ENCODE results near the gene MTFMT. TPM values are rescaled to one million over a fixed set of nuclear protein-coding genes. Genes with fewer than 3 reads are reported as not detected.
"Not testable (repeated sequence)": the region's sequence is repeated elsewhere in the genome, so short reads cannot be mapped to it uniquely, and the experiment has no call there.

MTFMT gene
- total RNA-seq, 1 donor from 2014 or later: 18.8 TPM

DNA sequence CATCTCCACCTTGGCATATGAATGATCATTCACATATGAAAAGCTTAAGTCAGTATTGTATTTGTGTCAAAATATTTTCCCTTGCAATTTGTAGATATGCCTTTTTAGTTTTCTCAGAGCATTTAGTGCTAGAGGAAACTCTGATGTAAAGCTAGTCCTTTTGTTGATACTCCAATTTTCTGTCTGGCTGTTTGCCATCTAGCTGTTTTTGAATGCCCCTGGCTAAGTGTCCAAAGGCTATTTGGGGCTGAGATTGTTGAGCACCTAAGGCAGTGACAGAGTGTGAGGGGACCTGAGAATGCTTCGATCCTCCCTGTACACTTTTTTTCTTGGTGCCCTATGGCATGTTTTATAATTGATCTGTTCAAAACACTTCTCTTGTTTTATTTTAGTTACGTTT is 18.8 kb upstream of the MTFMT start:
- Mint-ChIP-seq H3K27ac (ENCODE audit: unreplicated experiment) (no peak overlapping the region), H3K9me3 (no peaks in the 10 kb centered on the region), H3K36me3 (ENCODE audit: low read depth) (no peaks in the 10 kb centered on the region), H3K27me3 (ENCODE audit: low read depth) (no peaks in the 10 kb centered on the region), H3K4me1 (peaks cover 30% of the 10 kb centered on the region), H3K4me3 (no peak overlapping the region)
- DNase-seq (ENCODE audit: low read depth, low spot score): no peak
- TF ChIP-seq, protein P1, sequence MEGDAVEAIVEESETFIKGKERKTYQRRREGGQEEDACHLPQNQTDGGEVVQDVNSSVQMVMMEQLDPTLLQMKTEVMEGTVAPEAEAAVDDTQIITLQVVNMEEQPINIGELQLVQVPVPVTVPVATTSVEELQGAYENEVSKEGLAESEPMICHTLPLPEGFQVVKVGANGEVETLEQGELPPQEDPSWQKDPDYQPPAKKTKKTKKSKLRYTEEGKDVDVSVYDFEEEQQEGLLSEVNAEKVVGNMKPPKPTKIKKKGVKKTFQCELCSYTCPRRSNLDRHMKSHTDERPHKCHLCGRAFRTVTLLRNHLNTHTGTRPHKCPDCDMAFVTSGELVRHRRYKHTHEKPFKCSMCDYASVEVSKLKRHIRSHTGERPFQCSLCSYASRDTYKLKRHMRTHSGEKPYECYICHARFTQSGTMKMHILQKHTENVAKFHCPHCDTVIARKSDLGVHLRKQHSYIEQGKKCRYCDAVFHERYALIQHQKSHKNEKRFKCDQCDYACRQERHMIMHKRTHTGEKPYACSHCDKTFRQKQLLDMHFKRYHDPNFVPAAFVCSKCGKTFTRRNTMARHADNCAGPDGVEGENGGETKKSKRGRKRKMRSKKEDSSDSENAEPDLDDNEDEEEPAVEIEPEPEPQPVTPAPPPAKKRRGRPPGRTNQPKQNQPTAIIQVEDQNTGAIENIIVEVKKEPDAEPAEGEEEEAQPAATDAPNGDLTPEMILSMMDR (conservative IDR thresholded peaks at IDR 0.05): no peak

DNA sequence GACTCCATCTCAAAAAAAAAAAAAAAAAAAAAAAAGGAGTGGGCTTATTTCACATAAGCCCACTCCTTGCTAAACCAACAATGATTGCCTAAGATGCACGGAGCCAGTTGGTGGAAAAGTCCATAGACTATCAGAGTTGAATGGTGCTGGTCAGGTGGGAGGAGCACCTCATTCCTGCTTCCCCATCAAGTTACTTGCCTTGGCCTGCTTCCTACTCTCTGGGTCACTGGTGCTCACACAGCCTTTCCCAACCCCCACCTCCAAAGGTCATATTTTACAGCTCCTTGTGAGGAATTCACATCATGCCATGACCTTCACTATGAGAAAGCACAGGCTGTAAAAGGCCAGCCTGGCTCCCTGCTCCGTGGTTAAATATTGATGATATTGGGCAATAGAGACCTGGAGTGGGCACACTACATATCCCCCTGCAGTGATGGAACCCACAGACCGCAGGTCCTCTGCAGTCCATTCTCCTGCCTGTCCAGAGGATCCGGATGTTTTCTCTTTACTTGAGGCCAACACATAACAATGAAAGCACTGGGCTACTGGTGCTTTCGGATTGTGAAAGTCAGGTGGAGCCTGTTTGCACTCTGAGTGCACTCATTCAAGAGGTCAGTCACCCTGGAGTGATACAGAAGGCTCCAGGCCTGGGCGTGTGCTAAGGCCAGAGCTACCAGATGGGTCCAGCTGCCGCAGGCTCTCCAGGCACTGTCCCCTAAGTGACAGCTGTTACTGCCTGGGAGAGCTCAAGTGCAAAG is 15.5 kb upstream of the MTFMT start, which contains the start of gene SLC51B:
SLC51B (plus strand) TSS at position 664 of the 758 bp plus-strand sequence. CDS start 4,618 bp downstream, outside the sequence.
- H3K36me3 Mint-ChIP-seq (ENCODE audit: low read depth): no peaks in the 10 kb centered on the region
- peaks cover 24% of the 10 kb centered on the region for H3K4me1 Mint-ChIP-seq
- H3K27ac Mint-ChIP-seq (ENCODE audit: unreplicated experiment): no peak within 1 kb of the TSS
- TF ChIP-seq, protein P1 (conservative IDR thresholded peaks at IDR 0.05): no peak
- no peak for DNase-seq (ENCODE audit: low read depth, low spot score)
- H3K4me3 Mint-ChIP-seq: no peak within 1 kb of the TSS
- no peaks in the 10 kb centered on the region for H3K27me3 Mint-ChIP-seq (ENCODE audit: low read depth)
- no peaks in the 10 kb centered on the region for H3K9me3 Mint-ChIP-seq

DNA sequence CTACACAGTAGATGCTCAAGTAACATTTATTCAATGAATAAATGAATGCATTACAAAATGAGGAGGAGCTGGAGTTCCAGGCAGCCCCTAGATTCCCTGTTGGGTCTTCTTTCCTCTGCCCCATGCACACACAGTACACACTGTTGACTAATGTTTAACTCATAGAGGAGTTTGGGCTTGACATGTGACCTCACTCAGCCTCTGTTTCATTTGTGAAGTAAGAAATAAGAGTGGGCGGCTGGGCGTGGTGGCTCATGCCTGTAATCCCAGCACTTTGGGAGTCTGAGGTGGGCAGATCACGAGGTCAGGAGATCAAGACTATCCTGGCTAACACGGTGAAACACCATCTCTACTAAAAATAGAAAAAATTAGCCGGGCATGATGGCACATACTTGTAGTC is 14.8 kb upstream of the MTFMT start:
- not testable (repeated sequence) for H3K27me3 Mint-ChIP-seq (ENCODE audit: low read depth); H3K27ac Mint-ChIP-seq (ENCODE audit: unreplicated experiment); DNase-seq (ENCODE audit: low read depth, low spot score); H3K36me3 Mint-ChIP-seq (ENCODE audit: low read depth); H3K9me3 Mint-ChIP-seq; H3K4me3 Mint-ChIP-seq
- peaks cover 18% of the 10 kb centered on the region for H3K4me1 Mint-ChIP-seq

DNA sequence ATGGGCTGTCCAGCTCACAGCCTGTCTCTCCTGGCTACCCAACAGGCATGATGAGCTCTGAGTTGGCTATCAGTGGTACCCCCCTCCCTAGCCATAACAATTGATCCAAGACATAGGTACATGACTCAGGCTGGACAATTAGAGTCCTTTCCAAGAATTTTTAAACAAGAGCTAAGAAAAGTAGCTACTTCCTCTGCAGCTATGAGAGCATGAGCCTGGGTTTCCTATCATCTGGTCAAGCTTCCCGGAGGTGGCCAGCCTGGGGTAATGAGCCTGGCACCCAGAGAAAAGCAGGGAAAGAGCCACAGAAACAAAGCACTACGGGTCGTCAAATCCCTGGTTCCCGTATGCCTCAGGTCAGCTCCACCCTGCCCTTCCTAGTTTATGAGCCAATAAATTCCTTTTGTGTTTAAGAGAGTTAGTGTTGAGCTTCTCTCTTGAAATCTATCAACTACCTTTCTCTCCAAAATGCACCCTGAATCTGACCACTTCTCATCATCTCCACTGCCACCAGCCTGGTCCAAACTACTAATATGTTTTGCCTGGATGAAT is 13.4 kb upstream of the MTFMT start:
- Mint-ChIP-seq H3K27me3 (ENCODE audit: low read depth) (no peaks in the 10 kb centered on the region), H3K4me1 (peaks cover 14% of the 10 kb centered on the region), H3K36me3 (ENCODE audit: low read depth) (no peaks in the 10 kb centered on the region), H3K27ac (ENCODE audit: unreplicated experiment) (no peak overlapping the region), H3K4me3 (no peak overlapping the region), H3K9me3 (no peaks in the 10 kb centered on the region)
- no peak for DNase-seq (ENCODE audit: low read depth, low spot score)
- TF ChIP-seq, protein P1 (conservative IDR thresholded peaks at IDR 0.05): no peak

DNA sequence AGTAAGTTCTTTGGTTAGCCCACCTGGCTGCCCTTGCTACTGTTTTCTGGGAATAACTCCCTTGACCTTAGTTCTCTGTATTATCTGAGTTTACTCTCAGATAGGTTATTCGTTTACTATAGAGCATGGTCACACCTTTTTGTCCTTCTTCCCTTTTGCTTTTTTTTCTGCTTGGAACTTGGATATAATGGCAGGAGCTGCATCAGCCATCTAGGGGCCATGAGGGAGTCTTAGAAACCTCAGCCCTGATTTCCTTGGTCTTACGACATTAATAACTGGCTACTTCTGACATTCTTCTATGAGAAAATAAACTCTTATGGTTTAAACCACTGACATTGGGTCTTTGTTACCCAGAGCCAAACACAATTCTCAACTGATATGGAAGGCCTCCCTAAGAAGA is 12.3 kb upstream of the MTFMT start:
- Mint-ChIP-seq H3K27me3 (ENCODE audit: low read depth) (no peaks in the 10 kb centered on the region), H3K4me3 (no peak overlapping the region), H3K9me3 (no peaks in the 10 kb centered on the region), H3K4me1 (peaks cover 10% of the 10 kb centered on the region), H3K27ac (ENCODE audit: unreplicated experiment) (no peak overlapping the region), H3K36me3 (ENCODE audit: low read depth) (no peaks in the 10 kb centered on the region)
- DNase-seq (ENCODE audit: low read depth, low spot score): no peak
- TF ChIP-seq, protein P1 (conservative IDR thresholded peaks at IDR 0.05): no peak

DNA sequence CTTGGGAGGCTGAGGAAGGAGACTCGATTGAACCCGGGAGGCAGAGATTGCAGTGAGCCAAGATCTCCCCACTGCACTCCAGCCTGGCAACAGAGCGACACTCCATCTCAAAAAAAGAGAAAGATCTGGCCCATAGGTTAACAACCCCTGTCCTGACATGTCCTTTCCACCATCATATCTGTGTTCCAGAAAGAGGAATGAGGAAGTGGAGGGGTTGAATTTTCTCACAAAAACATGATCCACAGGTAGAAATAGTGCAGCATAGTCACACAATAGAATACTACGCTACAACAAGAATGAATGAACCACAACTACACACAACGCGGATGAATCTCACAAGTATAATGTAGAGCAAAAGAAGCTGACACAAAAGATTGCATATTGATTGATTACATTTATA is 11.0 kb upstream of the MTFMT start:
- no peak for DNase-seq (ENCODE audit: low read depth, low spot score)
- Mint-ChIP-seq H3K9me3 (no peaks in the 10 kb centered on the region), H3K27ac (ENCODE audit: unreplicated experiment) (no peak overlapping the region), H3K4me1 (peaks cover 8% of the 10 kb centered on the region), H3K36me3 (ENCODE audit: low read depth) (no peaks in the 10 kb centered on the region), H3K4me3 (no peak overlapping the region), H3K27me3 (ENCODE audit: low read depth) (no peaks in the 10 kb centered on the region)
- TF ChIP-seq, protein P1 (conservative IDR thresholded peaks at IDR 0.05): no peak
